Neural cell (in vitro differentiated cells): ENCODE results near the gene MAPK9.

Experiments
- CTCF ChIP-seq: fragments of 450-650 bp; IDR thresholded peaks from 2 replicates; pipeline ENCODE4 v1.5.1; 2014; ENCODE audit warnings: antibody characterized with exemption, mild to moderate bottlenecking, moderate library complexity; ENCODE audit not compliant: poor library complexity, severe bottlenecking
- EP300 ChIP-seq: fragments of 450-650 bp; conservative IDR thresholded peaks from 2 replicates; pipeline ENCODE4 v1.6.1; 2014; ENCODE audit warnings: antibody characterized with exemption, mild to moderate bottlenecking, moderate library complexity; ENCODE audit not compliant: poor library complexity, severe bottlenecking
- EZH2 ChIP-seq: fragments of 200-600, 300-800 bp; shearing (Covaris generic), sonication (generic); IDR thresholded peaks from 2 replicates; pipeline ENCODE4 v1.6.1; 2014; ENCODE audit warnings: antibody characterized with exemption, low read length, borderline replicate concordance, mild to moderate bottlenecking; ENCODE audit not compliant: insufficient read depth, poor library complexity, severe bottlenecking
- MXI1 ChIP-seq: fragments of 450-650 bp; conservative IDR thresholded peaks from 2 replicates; pipeline ENCODE4 v1.6.1; 2014; ENCODE audit warnings: antibody characterized with exemption, mild to moderate bottlenecking; ENCODE audit not compliant: poor library complexity, severe bottlenecking
- POLR2AphosphoS5 ChIP-seq: IDR thresholded peaks from 2 replicates; pipeline ENCODE4 v1.6.1; 2012
- RAD21 ChIP-seq: fragments of 450-650 bp; conservative IDR thresholded peaks from 2 replicates; pipeline ENCODE4 v1.6.1; 2014; ENCODE audit warnings: antibody characterized with exemption, mild to moderate bottlenecking, moderate library complexity
- REST ChIP-seq: IDR thresholded peaks from 2 replicates; pipeline ENCODE4 v1.6.1; 2012; ENCODE audit warnings: borderline replicate concordance
- SMC3 ChIP-seq: fragments of 450-650 bp; conservative IDR thresholded peaks from 2 replicates; pipeline ENCODE4 v1.6.1; 2014; ENCODE audit warnings: antibody characterized with exemption, mild to moderate bottlenecking, moderate library complexity; ENCODE audit not compliant: poor library complexity
- TAF1 ChIP-seq: IDR thresholded peaks from 2 replicates; pipeline ENCODE4 v1.6.1; 2012; ENCODE audit warnings: low read depth

- TF ChIP-seq CTCF (no peak), EZH2 (no peak), POLR2AphosphoS5 (no peak), RAD21 (no peak), EP300 (no peak), REST (no peak), MXI1 (no peak), TAF1 (no peak), SMC3 (no peak)
These were observed 92.5 kb downstream of the MAPK9 start for GRCh38 chr5:180199390-180199789.
